ENCODE data around the gene TPK1. TPM values are rescaled to one million over a fixed set of nuclear protein-coding genes. Genes with fewer than 3 reads are reported as not detected.

Gene TPK1
- total and polyA plus RNA-seq, 2 of the 8 experiments (the other 6 are each of a cell fraction or from before 2014, with no cell fraction given) = 1.9 to 2.7 TPM

GRCh38 chr7:144518360-144518759 lies 317.5 kb downstream of the TPK1 start (continued):
- TF ChIP-seq CHD7 (IDR thresholded peaks at IDR 0.05; ENCODE audit: insufficient replicate concordance, low read length) = no peak

All from H1 (cell line).